DND-41 (cell line): ENCODE results near the gene HPRT1.
A peak's percentile ranks its signal among the peaks of the same experiment; 100 is the strongest.

Source experiments
- ATAC-seq: fragments of 200-7000 bp; cut with Tn5 transposase; 3 replicates; pipeline ENCODE4 v1.9.1; 2021; ENCODE audit warnings: low read depth; ENCODE audit not compliant: insufficient read depth
- DNase-seq: peaks from one replicate; pipeline ENCODE4 v3.0.0-alpha.2; 2020
- H2AFZ ChIP-seq: 2 replicates; pipeline ENCODE4 v1.6.0; 2012; ENCODE audit warnings: low read depth, low read length
- H3K27ac ChIP-seq: 2 replicates; pipeline ENCODE4 v1.5.1; 2012; ENCODE audit warnings: low read length, inconsistent platforms
- H3K27me3 ChIP-seq: fragments of 200-600 bp; sonication (generic); 2 replicates; pipeline ENCODE4 v1.6.0; 2012; ENCODE audit warnings: low read length, mild to moderate bottlenecking, inconsistent platforms; ENCODE audit not compliant: insufficient read depth, poor library complexity
- H3K36me3 ChIP-seq: 2 replicates; pipeline ENCODE4 v1.5.1; 2012; ENCODE audit warnings: low read length, inconsistent platforms; ENCODE audit not compliant: insufficient read depth
- H3K4me1 ChIP-seq: 2 replicates; pipeline ENCODE4 v1.5.1; 2012; ENCODE audit warnings: mild to moderate bottlenecking, low read length; ENCODE audit not compliant: insufficient read depth
- H3K4me2 ChIP-seq: 2 replicates; pipeline ENCODE4 v1.6.0; 2012; ENCODE audit warnings: mild to moderate bottlenecking, moderate library complexity, low read length, inconsistent platforms; ENCODE audit not compliant: insufficient read depth
- H3K4me3 ChIP-seq, 2 experiments: fragments of 200-600 bp in 1 of 2; shearing (Covaris generic) in 1 of 2; 2 replicates each; pipeline ENCODE4 v1.5.1; 2012 to 2016; ENCODE audit warnings: inconsistent platforms in 2 of 2, low read length in 2 of 2, mild to moderate bottlenecking in 2 of 2, low read depth in 1 of 2, moderate library complexity in 1 of 2
- H3K79me2 ChIP-seq: 2 replicates; pipeline ENCODE4 v1.6.0; 2012; ENCODE audit warnings: low read length, inconsistent platforms; ENCODE audit not compliant: insufficient read depth
- H3K9ac ChIP-seq: 2 replicates; pipeline ENCODE4 v1.6.0; 2012; ENCODE audit warnings: low read depth, mild to moderate bottlenecking, inconsistent platforms, low read length, moderate library complexity
- H3K9me3 ChIP-seq: 2 replicates; pipeline ENCODE4 v1.5.1; 2012; ENCODE audit warnings: low read length, moderate library complexity, mild to moderate bottlenecking, inconsistent platforms; ENCODE audit not compliant: insufficient read depth, severe bottlenecking
- H4K20me1 ChIP-seq: 2 replicates; pipeline ENCODE4 v1.6.0; 2012; ENCODE audit warnings: low read length; ENCODE audit not compliant: insufficient read depth
- CTCF ChIP-seq: IDR thresholded peaks from 2 replicates; pipeline ENCODE4 v1.5.1; 2012; ENCODE audit warnings: borderline replicate concordance, low read length, moderate library complexity, mild to moderate bottlenecking; ENCODE audit not compliant: poor library complexity, severe bottlenecking; ENCODE audit errors: extremely low read depth
- EZH2 ChIP-seq: IDR thresholded peaks from 3 replicates; pipeline ENCODE4 v1.6.1; 2012; ENCODE audit warnings: borderline replicate concordance, low read depth, mild to moderate bottlenecking, moderate library complexity, low read length, inconsistent platforms; ENCODE audit not compliant: severe bottlenecking

HPRT1 gene

GRCh38 chrX:134481339-134481738 is 21.4 kb downstream of the HPRT1 start:
- H4K20me1 ChIP-seq = no peaks in the 10 kb centered on the region; the same call in 1 of the 2 replicates
- H3K9ac ChIP-seq = no peak overlapping the region
- peaks cover 9% of the 10 kb centered on the region; the same call in 1 of the 2 replicates for H3K79me2 ChIP-seq
- H3K27ac ChIP-seq = no peak overlapping the region
- ATAC-seq (no peak), DNase-seq (no peak)
- H3K4me3 ChIP-seq = no peak overlapping the region
- no peak overlapping the region for H3K4me2 ChIP-seq
- no peaks in the 10 kb centered on the region for H3K9me3 ChIP-seq
- no peaks in the 10 kb centered on the region for H3K27me3 ChIP-seq
- TF ChIP-seq EZH2 (no peak), CTCF (no peak)
- H3K4me1 ChIP-seq = no peaks in the 10 kb centered on the region
- H2AFZ ChIP-seq = no peak overlapping the region
- peaks cover 46% of the 10 kb centered on the region for H3K36me3 ChIP-seq

GRCh38 chrX:134482371-134482770 is 22.4 kb downstream of the HPRT1 start:
- DNase-seq = no peak
- ATAC-seq = no peak
- Histone ChIP-seq H3K27ac (no peak overlapping the region), H3K27me3 (no peaks in the 10 kb centered on the region), H3K79me2 (peaks cover 9% of the 10 kb centered on the region; the same call in 1 of the 2 replicates), H3K4me1 (no peaks in the 10 kb centered on the region), H4K20me1 (no peaks in the 10 kb centered on the region; the same call in 1 of the 2 replicates), H3K4me2 (no peak overlapping the region), H2AFZ (no peak overlapping the region), H3K36me3 (peaks cover 52% of the 10 kb centered on the region), H3K9ac (no peak overlapping the region), H3K4me3 (no peak overlapping the region), H3K9me3 (no peaks in the 10 kb centered on the region)
- TF ChIP-seq CTCF (no peak), EZH2 (no peak)

- no peak for DNase-seq
- H3K4me2 ChIP-seq = no peak overlapping the region
- ATAC-seq = peak; percentile 57; the same call in 1 of the 3 replicates
These were observed 24.1 kb downstream of the HPRT1 start for GRCh38 chrX:134484039-134484438.

More at GRCh38 chrX:134484039-134484438, 24.1 kb downstream of the HPRT1 start:
- no peaks in the 10 kb centered on the region for H3K27me3 ChIP-seq
- no peaks in the 10 kb centered on the region; the same call in 1 of the 2 replicates for H4K20me1 ChIP-seq
- no peak overlapping the region for H3K4me3 ChIP-seq
- H3K79me2 ChIP-seq = peaks cover 7% of the 10 kb centered on the region; the same call in 1 of the 2 replicates
- no peaks in the 10 kb centered on the region for H3K9me3 ChIP-seq
- peaks cover 51% of the 10 kb centered on the region for H3K36me3 ChIP-seq
- H3K9ac ChIP-seq = no peak overlapping the region
- no peak overlapping the region for H3K27ac ChIP-seq
- no peak overlapping the region for H2AFZ ChIP-seq
- TF ChIP-seq EZH2 (no peak), CTCF (peak; percentile 72)
- H3K4me1 ChIP-seq = no peaks in the 10 kb centered on the region
